ENCODE measurements around the gene GARIN6.

DNA sequence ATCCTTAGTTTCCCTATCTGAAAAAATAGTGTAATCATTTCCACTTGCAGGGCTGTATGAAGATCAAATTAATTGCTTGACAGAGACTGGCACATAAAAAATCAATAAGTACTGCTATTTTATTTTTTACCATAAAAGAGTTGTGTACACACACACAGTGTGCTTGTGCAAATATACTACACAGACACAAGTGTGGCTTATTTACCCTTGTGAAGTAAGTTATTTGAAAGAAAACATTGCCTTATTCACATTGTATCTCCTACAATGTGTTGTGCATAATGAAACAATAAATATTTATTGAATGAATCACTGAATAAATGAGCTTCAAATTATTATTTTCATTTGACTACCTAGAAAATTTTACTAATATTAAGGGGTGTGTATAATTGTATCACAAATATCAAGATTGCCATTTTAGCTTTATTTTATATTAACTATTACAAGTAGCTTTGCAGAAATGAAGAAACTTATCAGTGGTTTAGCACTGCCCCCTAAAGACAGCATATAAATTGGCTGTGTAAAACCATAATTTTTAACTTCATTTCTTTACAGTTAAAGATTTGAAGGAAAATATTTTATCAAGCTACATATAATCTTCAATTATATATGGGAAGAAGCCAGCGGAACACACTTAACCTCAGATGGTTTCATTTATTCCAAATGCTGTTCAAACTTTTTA is 11.3 kb downstream of the GARIN6 start:
- TF ChIP-seq, protein P1, sequence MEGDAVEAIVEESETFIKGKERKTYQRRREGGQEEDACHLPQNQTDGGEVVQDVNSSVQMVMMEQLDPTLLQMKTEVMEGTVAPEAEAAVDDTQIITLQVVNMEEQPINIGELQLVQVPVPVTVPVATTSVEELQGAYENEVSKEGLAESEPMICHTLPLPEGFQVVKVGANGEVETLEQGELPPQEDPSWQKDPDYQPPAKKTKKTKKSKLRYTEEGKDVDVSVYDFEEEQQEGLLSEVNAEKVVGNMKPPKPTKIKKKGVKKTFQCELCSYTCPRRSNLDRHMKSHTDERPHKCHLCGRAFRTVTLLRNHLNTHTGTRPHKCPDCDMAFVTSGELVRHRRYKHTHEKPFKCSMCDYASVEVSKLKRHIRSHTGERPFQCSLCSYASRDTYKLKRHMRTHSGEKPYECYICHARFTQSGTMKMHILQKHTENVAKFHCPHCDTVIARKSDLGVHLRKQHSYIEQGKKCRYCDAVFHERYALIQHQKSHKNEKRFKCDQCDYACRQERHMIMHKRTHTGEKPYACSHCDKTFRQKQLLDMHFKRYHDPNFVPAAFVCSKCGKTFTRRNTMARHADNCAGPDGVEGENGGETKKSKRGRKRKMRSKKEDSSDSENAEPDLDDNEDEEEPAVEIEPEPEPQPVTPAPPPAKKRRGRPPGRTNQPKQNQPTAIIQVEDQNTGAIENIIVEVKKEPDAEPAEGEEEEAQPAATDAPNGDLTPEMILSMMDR (IDR thresholded peaks at IDR 0.05) = no peak
- TF ChIP-seq POLR2A (IDR thresholded peaks at IDR 0.05) = no peak

Data from suprapubic skin (tissue), 3 donors.